AG09309 (cell line): Measurements from ENCODE around the gene CLDND2.
A peak's percentile ranks its signal among the peaks of the same experiment; 100 is the strongest.

Experiments used
- DNase-seq: peaks from one replicate; pipeline ENCODE4 v3.0.0-alpha.2; 2010; ENCODE audit warnings: low read depth
- H3K4me3 ChIP-seq: 2 replicates; pipeline ENCODE4 v1.5.1; 2011; ENCODE audit warnings: mild to moderate bottlenecking, low read depth, low read length, moderate library complexity; ENCODE audit not compliant: control insufficient read depth
- TF ChIP-seq, protein P1 (sequence below): IDR thresholded peaks from 2 replicates; pipeline ENCODE4 v1.5.1; 2011; ENCODE audit warnings: mild to moderate bottlenecking, low read depth, low read length, inconsistent platforms; ENCODE audit not compliant: insufficient read depth, control insufficient read depth; ENCODE audit errors: missing control alignments

Gene CLDND2

DNA sequence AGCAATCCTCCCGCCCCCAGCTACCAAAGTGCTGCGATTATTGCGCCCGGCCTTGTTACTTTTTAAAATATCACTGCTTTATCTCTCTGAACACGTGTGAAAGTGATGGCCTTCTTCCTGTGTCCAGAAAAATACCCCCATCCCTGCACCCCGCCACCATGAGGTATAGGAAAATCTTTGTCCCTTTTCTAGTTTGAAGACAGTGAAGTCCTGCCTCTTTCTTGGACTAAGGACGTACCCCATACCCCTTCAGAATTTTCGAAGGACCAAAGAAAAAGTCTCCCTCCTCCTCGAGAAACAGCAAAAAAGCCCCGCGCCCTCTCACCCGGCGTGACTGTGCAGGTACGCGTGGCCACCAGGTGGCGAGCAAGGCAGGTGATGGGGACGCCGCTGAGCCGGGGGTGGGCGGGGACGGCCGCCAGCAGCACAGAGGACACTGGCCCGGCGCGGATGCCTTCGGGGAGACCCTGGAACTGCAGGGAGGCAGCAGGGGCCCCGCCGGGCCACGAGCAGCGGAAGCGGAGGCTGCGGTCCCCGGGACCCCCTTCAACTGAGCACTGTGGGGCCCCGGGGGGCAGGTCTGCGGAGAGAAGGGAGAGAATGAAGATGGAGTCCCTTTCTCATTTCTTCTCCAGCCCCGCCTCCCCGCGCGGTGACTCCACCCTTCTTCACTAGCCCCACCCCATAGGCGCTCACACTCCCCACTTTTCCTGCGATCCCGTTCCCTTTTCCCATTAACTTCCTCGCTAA lies 30.1 kb downstream of the CLDND2 start:
- TF ChIP-seq, protein P1, sequence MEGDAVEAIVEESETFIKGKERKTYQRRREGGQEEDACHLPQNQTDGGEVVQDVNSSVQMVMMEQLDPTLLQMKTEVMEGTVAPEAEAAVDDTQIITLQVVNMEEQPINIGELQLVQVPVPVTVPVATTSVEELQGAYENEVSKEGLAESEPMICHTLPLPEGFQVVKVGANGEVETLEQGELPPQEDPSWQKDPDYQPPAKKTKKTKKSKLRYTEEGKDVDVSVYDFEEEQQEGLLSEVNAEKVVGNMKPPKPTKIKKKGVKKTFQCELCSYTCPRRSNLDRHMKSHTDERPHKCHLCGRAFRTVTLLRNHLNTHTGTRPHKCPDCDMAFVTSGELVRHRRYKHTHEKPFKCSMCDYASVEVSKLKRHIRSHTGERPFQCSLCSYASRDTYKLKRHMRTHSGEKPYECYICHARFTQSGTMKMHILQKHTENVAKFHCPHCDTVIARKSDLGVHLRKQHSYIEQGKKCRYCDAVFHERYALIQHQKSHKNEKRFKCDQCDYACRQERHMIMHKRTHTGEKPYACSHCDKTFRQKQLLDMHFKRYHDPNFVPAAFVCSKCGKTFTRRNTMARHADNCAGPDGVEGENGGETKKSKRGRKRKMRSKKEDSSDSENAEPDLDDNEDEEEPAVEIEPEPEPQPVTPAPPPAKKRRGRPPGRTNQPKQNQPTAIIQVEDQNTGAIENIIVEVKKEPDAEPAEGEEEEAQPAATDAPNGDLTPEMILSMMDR: peak; percentile 86
- no peak for DNase-seq
- H3K4me3 ChIP-seq: peak overlapping the region; percentile 63

DNA sequence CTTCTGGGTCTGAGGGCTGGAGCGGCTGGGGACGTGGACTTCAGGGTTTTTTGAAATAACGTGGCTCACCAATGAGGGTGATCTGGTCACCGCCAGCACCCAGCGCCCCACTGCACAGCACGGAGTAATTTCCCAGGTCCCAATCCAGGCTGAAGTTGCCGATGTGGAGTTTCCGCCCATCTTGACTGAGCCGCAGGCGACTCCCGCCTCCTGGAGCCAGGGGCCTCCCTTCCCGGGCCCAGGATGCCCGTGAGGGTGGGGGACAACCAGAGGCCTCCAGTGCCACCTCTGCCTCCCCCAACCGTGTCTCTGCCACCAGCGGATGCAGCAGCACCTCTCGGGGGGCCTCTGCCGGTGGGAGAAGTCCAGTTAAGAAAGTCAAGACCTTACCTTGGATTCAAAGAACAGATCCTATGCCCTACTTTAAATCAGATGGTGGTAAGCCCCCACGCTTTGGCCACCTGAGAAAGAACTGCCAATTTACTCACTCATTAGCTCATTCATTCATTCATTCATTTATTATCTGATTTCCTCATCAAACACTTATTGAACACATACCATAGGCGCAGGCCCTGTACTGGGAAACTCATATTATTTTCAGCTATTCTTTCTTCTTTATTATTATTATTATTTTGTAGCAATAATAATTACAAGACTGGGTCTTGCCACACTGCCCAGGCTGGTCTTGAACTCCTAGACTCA lies 30.8 kb downstream of the CLDND2 start:
- TF ChIP-seq, protein P1: no peak
- DNase-seq: no peak
- H3K4me3 ChIP-seq: no peak overlapping the region

DNA sequence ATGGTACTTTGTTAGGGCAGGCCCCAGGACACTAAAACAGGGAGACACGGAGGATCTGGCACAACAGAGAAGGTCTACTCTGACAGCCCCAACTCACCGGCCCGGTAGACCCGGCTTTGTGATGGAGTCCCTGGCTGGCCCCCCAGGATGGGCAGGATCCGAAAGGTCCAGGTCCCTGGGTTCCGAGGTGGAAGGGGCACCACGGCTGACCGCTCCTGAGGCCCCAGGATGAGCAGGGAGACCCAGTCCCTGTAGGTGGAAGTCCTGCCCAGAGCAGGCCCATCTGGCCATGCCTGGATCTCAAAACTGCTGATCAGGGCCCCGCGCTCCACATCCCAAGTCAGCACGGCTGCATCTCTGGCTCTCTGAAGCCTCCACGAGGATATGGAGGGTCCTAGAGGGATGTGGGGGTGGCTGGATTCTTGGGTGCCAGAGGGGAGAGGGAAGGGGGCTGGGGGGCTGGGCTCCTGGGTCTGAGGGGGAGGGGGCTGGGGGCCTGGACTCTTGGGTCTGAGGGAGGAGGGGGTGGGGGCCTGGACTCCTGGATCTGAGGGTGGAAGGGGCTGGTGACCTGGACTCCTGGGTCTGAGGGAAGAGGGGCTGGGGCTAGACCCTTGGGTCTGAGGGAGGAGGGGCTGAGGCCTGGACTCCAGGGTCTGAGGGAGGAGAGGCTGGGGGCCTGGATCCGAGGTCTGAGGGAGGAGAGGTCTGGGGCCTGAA lies 31.5 kb downstream of the CLDND2 start:
- DNase-seq: no peak
- TF ChIP-seq, protein P1: no peak
- H3K4me3 ChIP-seq: no peak overlapping the region

DNA sequence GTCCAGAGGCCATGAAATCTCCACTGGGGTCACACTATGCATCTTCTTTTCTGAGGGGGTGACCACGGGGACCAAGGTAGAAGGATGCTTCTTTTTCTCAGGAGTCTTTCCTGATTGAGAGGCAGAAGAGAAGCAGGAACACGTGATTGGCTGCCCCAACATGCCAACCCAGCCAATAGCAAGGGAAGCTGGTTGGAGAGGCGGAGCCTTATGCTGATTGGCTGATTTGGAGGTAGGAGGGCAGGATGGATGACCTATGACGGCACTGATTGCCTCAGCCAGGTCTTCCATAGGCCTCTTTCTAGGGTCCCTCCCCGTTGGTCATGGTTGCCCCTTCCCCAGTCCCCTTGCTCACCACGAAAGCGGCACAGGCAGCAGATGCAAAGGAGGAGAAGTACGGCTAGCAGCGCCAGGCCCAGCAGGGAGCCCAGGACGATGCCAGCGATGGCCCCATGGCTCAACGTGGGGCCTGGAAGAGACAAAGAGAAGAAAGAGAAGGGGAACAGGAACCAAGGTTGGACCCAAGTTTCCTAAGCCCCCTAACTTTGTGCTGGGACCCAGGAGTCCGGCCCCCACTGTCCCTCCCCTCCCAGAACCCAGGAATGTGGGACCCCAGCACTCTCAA lies 34.9 kb downstream of the CLDND2 start:
- TF ChIP-seq, protein P1: no peak
- DNase-seq: no peak
- H3K4me3 ChIP-seq: no peak overlapping the region

DNA sequence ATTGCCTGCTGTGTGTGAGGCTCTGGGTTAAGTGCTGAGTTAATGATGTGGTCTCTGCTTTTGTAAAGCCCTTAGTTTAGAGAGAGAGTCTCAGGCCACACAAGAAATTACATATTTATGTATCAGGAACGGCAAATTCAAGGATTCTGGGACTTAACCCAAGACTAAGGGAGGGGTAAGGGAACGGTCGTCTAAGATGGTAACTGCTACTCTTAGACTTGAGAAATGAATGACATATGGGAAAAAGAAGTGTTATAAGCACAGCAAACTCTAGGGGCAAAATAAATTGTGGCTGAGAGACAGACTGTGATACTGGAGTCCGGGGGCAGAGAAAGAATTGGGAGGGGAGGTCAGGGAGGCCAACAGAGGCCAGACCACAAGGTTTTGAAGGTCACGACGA lies 37.1 kb downstream of the CLDND2 start:
- no peak for DNase-seq
- no peak overlapping the region for H3K4me3 ChIP-seq
- TF ChIP-seq, protein P1: no peak

DNA sequence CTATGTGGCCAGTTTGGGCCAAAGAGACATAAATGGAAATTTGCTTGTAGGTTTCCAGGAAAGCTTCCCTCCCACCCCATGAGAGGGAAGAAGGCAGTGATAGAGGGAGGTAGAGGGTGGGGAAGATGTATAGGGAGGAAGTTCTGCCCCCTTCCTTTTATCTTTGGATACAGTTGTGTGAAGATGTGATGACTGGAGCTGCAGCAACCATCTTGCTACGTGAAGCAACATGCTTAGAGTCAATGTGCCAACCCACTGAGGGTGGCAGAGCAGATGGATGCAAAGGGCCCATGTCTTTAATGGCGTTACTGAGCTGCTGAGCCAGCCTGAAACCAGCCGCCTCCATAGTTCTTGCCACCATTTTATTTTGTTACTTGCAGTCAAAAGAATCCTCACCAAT lies 37.6 kb downstream of the CLDND2 start:
- DNase-seq: no peak
- H3K4me3 ChIP-seq: no peak overlapping the region
- TF ChIP-seq, protein P1: no peak
